ENCODE results near the gene ATP5F1A. TPM values are rescaled to one million over a fixed set of nuclear protein-coding genes. Genes with fewer than 3 reads are reported as not detected.
A peak's percentile ranks its signal among the peaks of the same experiment; 100 is the strongest.

ATP5F1A gene
- total and polyA plus RNA-seq, 2 of the 4 experiments (the other 2 are of a cell fraction): 543 to 1,085 TPM

- TF ChIP-seq RFX5 (IDR thresholded peaks at IDR 0.05; ENCODE audit: low read depth, low read length): no peak
Observed at GRCh38 chr18:46053368-46054095, 44.6 kb downstream of the ATP5F1A start (continued).

- Histone ChIP-seq H3K14ac (replicated peaks; ENCODE audit: low read depth, low read length) (0 out of 2 replicates have a peak overlapping the region, but pooled peaks have one; percentile 35), H3K9me1 (ENCODE audit: insufficient read depth, low read length) (peaks cover 3% of the 10 kb centered on the region), H4K8ac (ENCODE audit: low read depth in 2 of 2, low read length in 2 of 2) (no peak overlapping the region), H3K27ac (ENCODE audit: insufficient read depth, low read length) (peak overlapping the region; percentile 13; the same call in 1 of the 2 replicates), H3K56ac (ENCODE audit: extremely low read depth, insufficient read depth, low read length) (no peak overlapping the region), H3K4me2 (ENCODE audit: low read depth, low read length) (peak overlapping the region; percentile 21; the same call in 1 of the 2 replicates), H3K23ac (ENCODE audit: low read depth, low read length) (no peak overlapping the region), H3K9me3 (ENCODE audit: control insufficient read depth, insufficient read depth, low read length) (no peaks in the 10 kb centered on the region), H3K4me1 (ENCODE audit: control insufficient read depth, insufficient read depth, low read length) (peaks cover 8% of the 10 kb centered on the region), H2BK120ac (ENCODE audit: low read depth, low read length) (no peak overlapping the region), H3K79me1 (ENCODE audit: low read depth in 1 of 2, low read length in 2 of 2) (peaks cover 20 to 43% of the 10 kb centered on the region in 2 experiments), H4K20me1 (ENCODE audit: insufficient read depth, low read length) (peaks cover 13% of the 10 kb centered on the region; the same call in 1 of the 2 replicates), H3K9ac (ENCODE audit: low read depth, low read length) (no peak overlapping the region), H2AK5ac (ENCODE audit: low read depth, low read length) (no peak overlapping the region; the same call in 1 of the 2 replicates), H3K36me3 (ENCODE audit: control insufficient read depth, insufficient read depth, low read length) (no peaks in the 10 kb centered on the region), H2BK20ac (ENCODE audit: low read depth, low read length) (no peak overlapping the region), H3K18ac (ENCODE audit: low read depth, low read length) (peak overlapping the region; percentile 11; the same call in 1 of the 2 replicates), H3K4ac (ENCODE audit: low read depth, low read length) (no peak overlapping the region), H4K91ac (ENCODE audit: insufficient read depth, low read depth, low read length) (no peak overlapping the region), H2AFZ (replicated peaks; ENCODE audit: low read length, poor library complexity) (no peak overlapping the region), H3K27me3 (ENCODE audit: control insufficient read depth, insufficient read depth, low read length) (no peaks in the 10 kb centered on the region), H2BK5ac (ENCODE audit: low read depth, low read length, poor library complexity, severe bottlenecking) (peak overlapping the region; percentile 32), H2AK9ac (replicated peaks; ENCODE audit: low read depth, low read length, poor library complexity) (no peak overlapping the region), H3K4me3 (ENCODE audit: insufficient read depth, low read depth, low read length) (no peak overlapping the region), H4K5ac (ENCODE audit: low read depth, low read length) (no peak overlapping the region), H2BK15ac (ENCODE audit: low read depth, low read length) (no peak overlapping the region)
- DNase-seq: peak; percentile 93
- WGBS, 2 experiments (ENCODE audit: extremely low coverage in 2 of 2, insufficient read length in 1 of 2): 83% methylated on average over 1 of the region's 6 CpGs; no CpG with 5 or more reads in 1 of the 2 experiments
- in situ Hi-C loops (cut with MboI; ENCODE audit: low sequenced_read_pairs): no loop called here
- ChIA-PET CTCF (no interaction called here), POLR2A (ENCODE audit: unreplicated experiment) (no interaction called here)
- TF ChIP-seq MAZ (IDR thresholded peaks at IDR 0.05; ENCODE audit: borderline replicate concordance, low read depth, low read length): 0 out of 2 replicates have a peak, but pooled peaks have one; percentile 12
- TF ChIP-seq ELK1 (IDR thresholded peaks at IDR 0.05; ENCODE audit: borderline replicate concordance, low read depth, low read length): no peak
- peak; percentile 93 for TF ChIP-seq CEBPB (IDR thresholded peaks at IDR 0.05; ENCODE audit: low read depth, low read length)
- TF ChIP-seq RFX5 (IDR thresholded peaks at IDR 0.05; ENCODE audit: low read depth, low read length): no peak
- dilution Hi-C loops (cut with HindIII; ENCODE audit: low sequenced_read_pairs, unreplicated experiment): no loop called here
- BruUV-seq (replicated peaks): no TSS peak
- ATAC-seq (ENCODE audit: low read depth): peak; percentile 85
- intact Hi-C loops (cut with micrococcal nuclease): no loop called here
Observed at GRCh38 chr18:46051731-46052461, 46.2 kb downstream of the ATP5F1A start.

Data from IMR-90 (cell line).